A673 (cell line): ENCODE data around the gene LARP4B.

ENCODE experiments used
- EZH2 ChIP-seq: fragments of 200-600 bp; sonication (generic); IDR thresholded peaks from 2 replicates; pipeline ENCODE4 v1.6.1; 2017; ENCODE audit warnings: borderline replicate concordance, low read depth, mild to moderate bottlenecking, mixed read lengths, antibody characterized with exemption, low read length; ENCODE audit not compliant: poor library complexity, severe bottlenecking
- TF ChIP-seq, protein P1 (sequence below): fragments of 300-800, 200-600 bp; sonication (generic); conservative IDR thresholded peaks from 2 replicates; pipeline ENCODE4 v1.5.1; 2017; ENCODE audit warnings: low read depth, mild to moderate bottlenecking, antibody characterized with exemption, low read length, moderate library complexity, mixed read lengths

DNA sequence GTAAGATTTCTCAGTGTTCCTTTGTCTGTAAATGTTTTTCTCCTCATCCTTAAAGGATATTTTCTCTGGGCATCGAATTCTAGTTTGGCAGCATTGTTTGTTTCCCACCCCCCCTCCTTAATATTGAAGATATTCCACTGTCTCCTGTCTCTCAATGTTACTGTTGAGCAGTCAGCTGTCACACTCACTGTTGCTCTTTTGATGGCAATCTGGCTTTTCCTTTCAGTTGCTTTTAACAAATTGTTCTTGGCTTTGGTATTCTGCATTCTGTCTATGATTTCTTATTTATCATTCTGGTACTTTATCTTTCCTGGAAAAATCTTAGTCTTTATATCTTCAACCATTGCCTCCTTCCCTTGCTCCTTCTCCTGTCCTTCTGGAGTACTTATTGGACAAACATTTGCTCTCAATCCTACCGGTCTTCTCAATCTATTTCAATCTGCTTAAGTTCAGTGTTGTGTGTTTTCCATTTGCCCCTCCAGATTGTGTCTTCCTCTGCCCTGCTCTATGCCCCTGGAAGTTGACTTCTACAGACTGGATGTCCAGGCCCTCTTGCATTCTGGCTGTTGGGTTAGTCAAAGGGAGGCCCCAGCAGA, 47.4 kb upstream of the LARP4B start:
- TF ChIP-seq, protein P1, sequence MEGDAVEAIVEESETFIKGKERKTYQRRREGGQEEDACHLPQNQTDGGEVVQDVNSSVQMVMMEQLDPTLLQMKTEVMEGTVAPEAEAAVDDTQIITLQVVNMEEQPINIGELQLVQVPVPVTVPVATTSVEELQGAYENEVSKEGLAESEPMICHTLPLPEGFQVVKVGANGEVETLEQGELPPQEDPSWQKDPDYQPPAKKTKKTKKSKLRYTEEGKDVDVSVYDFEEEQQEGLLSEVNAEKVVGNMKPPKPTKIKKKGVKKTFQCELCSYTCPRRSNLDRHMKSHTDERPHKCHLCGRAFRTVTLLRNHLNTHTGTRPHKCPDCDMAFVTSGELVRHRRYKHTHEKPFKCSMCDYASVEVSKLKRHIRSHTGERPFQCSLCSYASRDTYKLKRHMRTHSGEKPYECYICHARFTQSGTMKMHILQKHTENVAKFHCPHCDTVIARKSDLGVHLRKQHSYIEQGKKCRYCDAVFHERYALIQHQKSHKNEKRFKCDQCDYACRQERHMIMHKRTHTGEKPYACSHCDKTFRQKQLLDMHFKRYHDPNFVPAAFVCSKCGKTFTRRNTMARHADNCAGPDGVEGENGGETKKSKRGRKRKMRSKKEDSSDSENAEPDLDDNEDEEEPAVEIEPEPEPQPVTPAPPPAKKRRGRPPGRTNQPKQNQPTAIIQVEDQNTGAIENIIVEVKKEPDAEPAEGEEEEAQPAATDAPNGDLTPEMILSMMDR, result no peak
- no peak for TF ChIP-seq EZH2
